ENCODE measurements around the gene BPIFB3. TPM values are rescaled to one million over a fixed set of nuclear protein-coding genes. Genes with fewer than 3 reads are reported as not detected.

Gene BPIFB3
- total RNA-seq, 4 donors from 2014 or later = not detected

DNA sequence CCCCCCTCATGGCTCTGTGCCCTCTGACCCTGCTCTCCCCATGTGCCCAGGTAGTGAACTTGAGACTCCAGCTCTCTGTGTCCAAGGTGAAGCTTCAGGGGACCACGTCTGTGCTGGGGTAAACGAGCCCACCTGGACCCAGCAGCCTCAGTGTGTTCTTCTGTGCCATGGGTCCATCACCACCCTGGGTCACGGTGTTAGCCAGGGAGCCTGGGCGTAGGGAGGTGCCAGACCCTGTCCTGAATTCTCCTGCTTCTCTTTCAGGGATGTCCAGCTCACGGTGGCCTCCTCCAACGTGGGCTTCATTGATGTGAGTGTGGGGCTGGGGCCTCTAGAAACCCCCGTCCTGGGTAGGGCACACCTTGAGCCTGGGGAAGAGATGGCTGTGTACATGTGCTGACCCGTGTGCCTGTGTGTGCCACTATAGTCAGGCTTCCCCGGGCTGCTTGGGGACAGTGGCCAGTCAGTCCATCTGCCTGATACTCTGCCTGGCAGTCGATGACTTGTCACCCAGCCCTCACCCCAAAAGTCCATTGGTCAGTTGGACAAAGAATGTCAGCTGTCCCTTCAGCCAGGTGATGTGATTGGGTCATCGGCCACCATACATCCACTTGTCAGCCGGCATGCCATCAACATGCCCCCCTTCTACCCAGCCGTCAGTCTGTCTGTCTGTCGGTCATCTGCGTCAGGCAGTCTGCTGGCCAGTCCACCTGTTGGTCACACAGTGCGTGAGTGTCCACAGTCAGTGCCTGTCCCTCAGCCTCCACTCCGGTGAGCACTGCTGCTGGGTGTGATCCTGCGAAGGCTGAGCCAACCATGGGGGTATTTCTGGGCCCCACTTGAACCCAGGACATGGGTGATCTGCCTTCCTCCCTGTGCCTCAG lies 33.2 kb upstream of the BPIFB3 start:
- Histone ChIP-seq H3K36me3 (no peaks in the 10 kb centered on the region), H3K9me3 (no peaks in the 10 kb centered on the region), H3K4me1 (no peaks in the 10 kb centered on the region), H3K27me3 (no peaks in the 10 kb centered on the region), H3K27ac (no peak overlapping the region), H3K4me3 (no peak overlapping the region)
- no peak for DNase-seq
- TF ChIP-seq, protein P1, sequence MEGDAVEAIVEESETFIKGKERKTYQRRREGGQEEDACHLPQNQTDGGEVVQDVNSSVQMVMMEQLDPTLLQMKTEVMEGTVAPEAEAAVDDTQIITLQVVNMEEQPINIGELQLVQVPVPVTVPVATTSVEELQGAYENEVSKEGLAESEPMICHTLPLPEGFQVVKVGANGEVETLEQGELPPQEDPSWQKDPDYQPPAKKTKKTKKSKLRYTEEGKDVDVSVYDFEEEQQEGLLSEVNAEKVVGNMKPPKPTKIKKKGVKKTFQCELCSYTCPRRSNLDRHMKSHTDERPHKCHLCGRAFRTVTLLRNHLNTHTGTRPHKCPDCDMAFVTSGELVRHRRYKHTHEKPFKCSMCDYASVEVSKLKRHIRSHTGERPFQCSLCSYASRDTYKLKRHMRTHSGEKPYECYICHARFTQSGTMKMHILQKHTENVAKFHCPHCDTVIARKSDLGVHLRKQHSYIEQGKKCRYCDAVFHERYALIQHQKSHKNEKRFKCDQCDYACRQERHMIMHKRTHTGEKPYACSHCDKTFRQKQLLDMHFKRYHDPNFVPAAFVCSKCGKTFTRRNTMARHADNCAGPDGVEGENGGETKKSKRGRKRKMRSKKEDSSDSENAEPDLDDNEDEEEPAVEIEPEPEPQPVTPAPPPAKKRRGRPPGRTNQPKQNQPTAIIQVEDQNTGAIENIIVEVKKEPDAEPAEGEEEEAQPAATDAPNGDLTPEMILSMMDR (IDR thresholded peaks at IDR 0.05) = no peak

DNA sequence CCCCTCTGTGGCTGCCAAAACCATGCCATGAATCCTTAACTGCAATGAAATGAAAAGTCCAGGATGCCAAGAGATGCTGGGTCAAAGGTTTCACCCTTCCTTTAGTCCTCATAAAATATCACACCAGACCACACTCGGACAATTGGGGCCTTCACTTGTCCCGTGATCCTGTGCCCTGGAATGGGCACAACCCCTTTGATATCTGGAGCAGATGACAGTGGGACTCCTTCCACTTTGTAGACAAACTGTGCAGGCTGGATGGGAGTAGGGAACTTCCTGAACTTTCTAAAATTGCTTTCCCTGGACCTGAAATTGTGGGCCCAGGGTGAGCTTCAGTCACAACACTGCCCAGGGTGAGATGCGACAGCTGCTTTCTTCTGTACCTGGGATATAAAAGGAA lies 31.8 kb upstream of the BPIFB3 start:
- H3K4me3 ChIP-seq = no peak overlapping the region
- no peak for TF ChIP-seq POLR2A (IDR thresholded peaks at IDR 0.05)
- TF ChIP-seq, protein P1 (IDR thresholded peaks at IDR 0.05) = no peak

DNA sequence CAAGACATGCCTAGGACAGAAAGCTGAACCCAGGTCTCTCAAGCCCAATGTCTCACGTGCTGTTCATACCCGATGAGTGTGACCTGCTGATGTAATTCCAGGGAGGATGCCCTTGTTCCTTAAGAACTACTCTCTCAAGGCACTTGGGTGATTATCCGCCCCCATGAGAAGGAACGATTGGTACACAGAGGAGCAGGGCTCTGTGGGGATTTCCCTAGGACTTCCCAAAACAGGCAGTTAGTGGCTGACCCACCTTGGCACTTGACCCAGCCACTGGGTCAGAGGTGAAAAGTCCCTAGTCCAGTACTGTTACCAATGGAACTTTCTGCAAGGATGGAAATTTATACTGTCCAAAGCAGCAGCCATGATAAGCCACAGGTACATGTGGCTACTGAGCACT lies 31.4 kb upstream of the BPIFB3 start:
- no peak overlapping the region for H3K4me3 ChIP-seq
- DNase-seq = no peak
- H3K9me3 ChIP-seq = no peaks in the 10 kb centered on the region
- TF ChIP-seq, protein P1 (IDR thresholded peaks at IDR 0.05) = no peak
- no peak for TF ChIP-seq POLR2A (IDR thresholded peaks at IDR 0.05)
- H3K27me3 ChIP-seq = no peaks in the 10 kb centered on the region
- H3K27ac ChIP-seq = no peak overlapping the region
- H3K36me3 ChIP-seq = no peaks in the 10 kb centered on the region
- no peaks in the 10 kb centered on the region for H3K4me1 ChIP-seq

More for the DNA sequence above, 31.8 kb upstream of the BPIFB3 start:
- no peaks in the 10 kb centered on the region for H3K36me3 ChIP-seq
- H3K4me1 ChIP-seq = no peaks in the 10 kb centered on the region
- no peaks in the 10 kb centered on the region for H3K27me3 ChIP-seq
- no peaks in the 10 kb centered on the region for H3K9me3 ChIP-seq
- no peak for DNase-seq
- no peak overlapping the region for H3K27ac ChIP-seq

DNA sequence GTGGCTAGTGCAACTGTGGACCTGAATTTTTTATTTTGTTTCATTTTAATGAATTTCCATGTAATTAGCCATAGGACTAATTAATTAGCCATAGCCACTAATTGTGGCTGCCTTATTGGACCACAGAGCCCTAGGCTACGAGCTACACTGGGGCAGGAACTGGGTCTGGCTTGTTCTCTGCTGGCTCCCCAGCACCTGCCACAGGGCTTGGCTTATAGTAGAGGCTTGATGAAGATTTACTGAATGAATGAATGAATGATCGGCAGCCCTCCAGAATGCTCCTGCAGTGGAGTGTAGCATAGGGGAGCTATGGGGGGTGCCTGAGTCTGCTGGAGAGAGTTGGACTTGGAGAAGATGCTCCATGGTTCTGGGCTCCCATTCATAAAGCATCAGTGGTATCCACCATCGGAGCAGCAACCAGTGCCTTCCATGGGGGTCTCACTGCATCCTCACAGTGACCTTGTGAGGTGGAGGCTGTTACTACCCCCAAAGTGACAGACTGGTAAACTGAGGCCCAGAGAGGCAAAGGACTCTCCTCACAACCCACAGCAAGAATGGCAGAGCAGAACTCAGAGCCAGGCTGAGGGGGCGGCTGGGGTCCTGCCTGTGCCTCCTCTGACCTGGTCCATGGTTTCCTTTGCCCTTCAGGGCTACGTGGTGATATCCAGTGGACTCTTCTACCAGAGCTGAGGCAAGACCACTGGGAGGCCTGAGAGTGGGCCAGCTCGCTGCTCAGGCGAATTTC lies 30.8 kb upstream of the BPIFB3 start:
- Histone ChIP-seq H3K27ac (no peak overlapping the region), H3K4me1 (no peaks in the 10 kb centered on the region), H3K27me3 (no peaks in the 10 kb centered on the region), H3K4me3 (no peak overlapping the region), H3K36me3 (no peaks in the 10 kb centered on the region), H3K9me3 (no peaks in the 10 kb centered on the region)
- no peak for TF ChIP-seq POLR2A (IDR thresholded peaks at IDR 0.05)
- TF ChIP-seq, protein P1 (IDR thresholded peaks at IDR 0.05) = no peak
- no peak for DNase-seq

DNA sequence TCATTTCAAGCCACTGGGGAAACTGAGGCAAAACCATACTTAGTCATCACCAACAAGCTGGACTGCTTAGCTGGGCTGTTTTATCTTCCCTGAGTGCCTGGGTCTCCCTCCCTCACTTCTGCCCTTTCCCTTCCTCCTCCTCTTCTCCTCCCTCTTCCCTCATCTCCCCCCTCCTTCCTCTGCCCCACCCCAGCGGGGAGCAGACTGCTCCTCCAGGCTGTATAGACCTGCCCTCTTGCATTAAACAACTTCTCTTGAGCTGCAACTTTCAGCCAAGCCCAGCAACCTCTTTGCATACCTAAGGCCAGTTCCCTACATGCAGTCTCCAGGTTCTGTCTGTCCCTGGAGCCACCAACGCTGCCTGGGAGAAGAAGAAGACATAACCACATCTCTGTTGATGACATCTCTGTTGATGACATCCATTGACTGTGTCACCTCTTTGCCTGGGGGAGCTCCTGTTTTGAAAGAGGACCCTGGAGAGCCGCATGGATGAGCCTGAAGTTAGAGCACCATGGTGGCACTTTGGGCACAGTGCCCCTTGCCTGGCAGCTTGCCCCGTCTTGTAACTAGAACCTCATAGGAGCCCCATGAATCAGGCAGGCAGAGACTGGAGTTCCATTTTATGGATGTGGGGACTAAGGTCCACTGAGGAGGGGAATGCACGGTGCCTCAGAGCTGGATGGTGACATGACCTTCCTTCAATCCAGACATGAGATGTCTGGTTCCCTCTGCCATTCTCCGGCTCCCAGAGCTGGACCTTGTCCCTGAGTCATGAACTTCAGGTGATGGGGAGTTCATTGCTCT lies 30.1 kb upstream of the BPIFB3 start:
- H3K4me3 ChIP-seq = no peak overlapping the region
- no peak for TF ChIP-seq POLR2A (IDR thresholded peaks at IDR 0.05)
- TF ChIP-seq, protein P1 (IDR thresholded peaks at IDR 0.05) = no peak
- no peak for DNase-seq
- H3K36me3 ChIP-seq = no peaks in the 10 kb centered on the region
- H3K9me3 ChIP-seq = no peaks in the 10 kb centered on the region
- H3K27me3 ChIP-seq = no peaks in the 10 kb centered on the region
- H3K4me1 ChIP-seq = no peaks in the 10 kb centered on the region
- no peak overlapping the region for H3K27ac ChIP-seq

Data from Peyer's patch (tissue), 4 donors.